Right kidney (tissue), 1 donor: ENCODE results near the gene ARFGAP3.
A peak's percentile ranks its signal among the peaks of the same experiment; 100 is the strongest.
"Not testable (repeated sequence)": the region's sequence is repeated elsewhere in the genome, so short reads cannot be mapped to it uniquely, and the experiment has no call there.

Experiments
- DNase-seq: peaks from one replicate; pipeline ENCODE4 v3.0.0-alpha.2; 2016

The ARFGAP3 gene

DNA sequence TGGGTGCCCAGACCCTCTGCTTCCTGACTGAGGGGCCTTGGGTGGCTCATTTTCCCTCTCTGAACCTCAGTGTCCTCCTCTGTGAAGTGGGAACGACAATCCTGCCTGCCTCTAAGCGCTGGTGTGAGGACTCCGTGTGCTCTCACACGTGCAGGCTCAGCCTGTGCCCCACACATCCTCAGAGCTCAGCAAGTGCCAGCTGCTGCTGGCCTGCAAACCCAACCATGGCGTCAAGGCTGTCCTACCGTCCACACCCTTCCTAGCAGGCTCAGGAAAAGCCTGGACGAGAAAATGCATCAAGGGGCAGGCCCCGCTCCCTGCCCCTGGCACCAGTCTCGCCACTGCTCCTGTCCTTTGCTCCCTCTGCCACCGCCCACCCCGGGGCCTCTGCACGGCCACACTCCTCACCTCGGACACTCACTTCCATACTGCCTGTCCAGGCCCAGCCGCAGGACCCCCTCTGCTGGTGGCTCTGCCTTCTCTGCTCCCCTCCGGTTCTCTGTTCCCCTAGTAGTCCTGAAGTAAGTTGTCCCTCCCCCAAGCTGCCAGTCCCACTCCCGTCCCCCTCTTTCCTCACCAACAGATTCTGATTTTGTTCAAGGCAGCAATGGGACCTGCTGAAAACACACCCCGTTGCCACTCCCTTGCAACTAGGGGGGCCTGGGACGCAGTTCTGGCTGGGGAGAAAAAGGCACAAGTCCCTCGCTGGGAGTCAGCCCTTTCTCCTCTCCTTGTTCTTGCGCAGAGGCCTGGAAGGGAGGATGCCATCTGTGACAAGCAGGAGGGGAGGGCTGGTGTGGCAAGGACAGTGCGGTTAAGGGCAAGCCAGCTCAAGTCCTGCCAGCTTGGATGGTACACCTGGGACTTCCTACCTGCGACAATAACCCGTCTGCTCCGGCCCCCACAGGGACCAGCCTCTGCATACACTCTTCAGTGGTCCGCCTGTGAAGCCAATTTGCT lies 62.2 kb downstream of the ARFGAP3 start:
- DNase-seq, result no peak

GRCh38 chr22:42793848-42794405 lies 63.1 kb downstream of the ARFGAP3 start:
- DNase-seq, result no peak

GRCh38 chr22:42792909-42793847 lies 63.9 kb downstream of the ARFGAP3 start:
- DNase-seq, result no peak

- no peak for DNase-seq
These were observed 64.6 kb downstream of the ARFGAP3 start for GRCh38 chr22:42792453-42792908.

DNA sequence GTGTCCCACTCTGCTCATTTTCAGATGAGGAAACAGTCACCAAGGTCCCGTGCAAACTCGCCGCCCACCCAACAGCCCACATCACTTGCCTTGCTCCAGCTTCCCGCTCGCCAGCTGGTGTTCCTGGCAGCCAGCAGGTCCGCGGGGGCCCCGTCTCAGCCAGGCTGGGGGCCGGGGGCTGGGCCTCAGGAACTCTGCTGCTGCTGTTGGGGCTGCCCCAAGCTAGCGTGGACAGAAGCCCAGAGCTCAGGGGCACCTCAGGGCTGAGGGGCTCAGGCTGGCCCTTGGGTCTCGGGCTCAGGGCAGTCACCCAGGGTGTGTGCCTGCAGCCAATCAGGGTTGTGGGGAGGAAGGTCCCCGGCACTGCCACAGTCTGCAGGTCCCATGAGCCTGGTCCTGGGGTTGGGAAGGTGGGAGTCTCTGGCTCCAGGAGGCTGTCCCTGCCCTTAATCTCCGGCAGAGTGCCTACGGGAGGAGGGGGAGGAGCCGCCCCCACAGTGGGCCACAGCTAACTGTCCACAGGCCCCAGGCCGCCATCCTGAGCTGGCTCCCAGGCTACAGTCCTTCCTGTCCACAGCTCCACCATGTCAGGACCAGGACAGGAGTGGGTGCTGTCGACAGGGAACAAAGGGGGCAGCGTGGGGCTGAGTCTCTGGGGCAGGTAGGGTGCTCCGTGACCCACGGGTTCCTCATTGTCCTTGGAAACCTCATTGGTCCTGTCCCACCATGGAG lies 65.2 kb downstream of the ARFGAP3 start:
- no peak for DNase-seq

GRCh38 chr22:42788466-42788865 lies 68.6 kb downstream of the ARFGAP3 start:
- no peak for DNase-seq

- DNase-seq, result no peak
These were observed 69.1 kb downstream of the ARFGAP3 start for GRCh38 chr22:42788021-42788420.

DNA sequence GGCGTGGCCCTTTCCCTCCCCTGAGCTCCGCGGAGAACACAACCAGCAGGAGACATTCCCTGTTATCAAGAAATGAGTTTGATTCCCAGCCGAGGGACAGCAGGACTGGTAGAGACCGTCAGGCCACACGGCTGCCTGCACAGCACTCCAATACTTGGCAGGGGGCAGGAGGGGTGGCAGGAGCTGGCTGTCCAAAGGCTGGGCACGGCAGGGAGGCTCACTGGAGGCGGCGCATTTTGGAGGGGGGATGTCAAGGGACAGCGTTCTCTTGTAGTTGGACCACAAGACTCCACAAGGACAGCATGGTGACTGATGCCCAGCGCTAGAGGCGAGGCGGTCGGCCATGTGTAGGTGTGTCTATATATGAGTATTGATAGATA lies 69.7 kb downstream of the ARFGAP3 start:
- no peak for DNase-seq

DNA sequence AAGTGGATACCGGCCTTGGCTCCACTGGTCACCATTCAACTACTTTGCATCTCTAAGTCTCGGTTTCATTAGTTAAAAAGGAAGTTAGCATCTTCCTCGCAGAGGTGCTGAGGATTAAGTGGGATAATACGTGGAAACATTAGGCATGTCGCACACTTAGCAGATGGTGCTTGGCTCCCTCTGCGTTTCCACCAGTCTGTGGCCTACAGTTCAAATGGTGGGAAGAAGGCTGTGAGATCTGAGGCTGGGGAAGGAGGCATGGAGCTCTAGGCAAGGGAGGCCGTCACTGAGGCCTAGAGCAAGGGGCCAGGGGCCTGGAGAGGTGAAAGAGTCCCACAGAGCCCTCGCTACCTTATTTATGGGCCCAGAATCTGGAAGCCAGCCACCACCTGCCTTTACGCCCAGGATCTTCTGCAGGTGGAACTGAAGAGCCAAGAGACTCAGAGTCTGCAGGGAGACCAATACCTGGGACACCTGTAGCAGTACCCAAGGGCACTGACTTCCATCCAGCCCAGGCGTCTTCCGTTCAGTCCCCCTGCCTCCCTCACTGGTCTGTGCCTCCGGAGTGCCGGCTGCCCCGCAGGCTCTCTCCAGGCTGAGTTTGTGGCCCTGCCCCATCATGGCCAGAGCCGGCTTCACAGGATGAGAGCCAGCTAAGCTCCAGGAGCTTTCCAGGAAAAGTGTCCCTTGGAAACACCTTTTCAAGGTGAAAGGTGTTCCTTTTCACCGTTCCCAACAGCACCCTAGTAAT lies 70.3 kb downstream of the ARFGAP3 start:
- DNase-seq, result no peak

DNA sequence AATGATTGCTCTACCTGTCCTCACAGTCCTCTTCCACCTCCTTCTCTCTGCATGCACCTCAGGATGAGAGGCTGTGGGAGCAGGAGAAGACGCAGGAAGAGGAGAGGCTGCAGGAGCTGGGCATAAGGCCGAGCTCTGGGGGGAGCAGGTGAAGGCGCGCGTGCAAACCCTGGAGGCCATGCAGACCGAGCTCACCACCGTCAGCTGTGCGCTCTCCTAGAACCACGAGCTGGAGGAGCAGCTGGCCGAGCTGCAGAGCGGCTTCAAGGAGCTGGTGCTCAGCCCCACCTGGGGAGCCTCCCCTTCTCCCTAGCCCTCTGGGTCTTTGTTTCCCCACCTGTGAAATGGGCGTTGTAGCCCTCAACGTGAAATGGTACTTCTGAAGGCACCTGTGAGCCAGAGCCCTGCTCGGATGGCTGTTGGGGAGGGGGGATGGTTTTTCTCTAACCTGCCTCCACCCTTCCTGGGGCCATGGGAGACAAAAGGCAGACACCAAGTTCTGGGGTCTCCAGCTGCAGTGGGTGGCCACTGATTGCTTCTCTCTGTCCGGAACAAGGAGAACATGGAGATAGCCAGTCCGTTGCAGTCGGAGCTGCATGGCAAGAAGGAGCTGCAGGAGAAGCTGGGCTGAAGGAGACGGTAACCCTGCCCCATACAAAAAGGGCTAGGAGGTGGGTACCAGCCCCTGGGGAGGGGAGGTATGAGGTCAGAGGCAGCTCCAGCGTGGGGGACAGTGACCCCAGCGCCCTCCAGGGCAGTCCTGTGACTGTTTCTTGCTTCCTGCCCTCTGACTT lies 71.2 kb downstream of the ARFGAP3 start:
- DNase-seq, result no peak

DNA sequence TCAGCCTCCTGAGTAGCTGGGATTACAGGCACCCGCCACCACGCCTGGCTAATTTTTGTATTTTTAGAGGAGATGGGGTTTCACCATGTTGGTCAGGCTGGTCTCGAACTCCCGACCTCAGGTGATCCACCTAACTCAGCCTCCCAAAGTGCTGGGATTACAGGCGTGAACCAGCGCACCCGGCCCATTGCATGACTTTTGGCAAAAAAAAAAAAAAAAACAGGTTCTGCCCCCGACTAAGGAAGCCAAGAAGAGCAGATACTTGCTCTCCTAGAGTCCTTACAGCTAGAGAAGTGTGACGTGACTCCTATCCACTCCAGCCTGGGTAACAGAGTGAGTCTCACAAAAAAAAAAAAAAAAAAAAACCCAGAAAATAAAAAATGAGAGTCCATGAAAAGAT lies 74.8 kb downstream of the ARFGAP3 start:
- not testable (repeated sequence) for DNase-seq

GRCh38 chr22:42780070-42780540 lies 77.0 kb downstream of the ARFGAP3 start:
- peak; percentile 58 for DNase-seq

- DNase-seq, result no peak
These were observed 79.9 kb downstream of the ARFGAP3 start for GRCh38 chr22:42777126-42777525.

DNA sequence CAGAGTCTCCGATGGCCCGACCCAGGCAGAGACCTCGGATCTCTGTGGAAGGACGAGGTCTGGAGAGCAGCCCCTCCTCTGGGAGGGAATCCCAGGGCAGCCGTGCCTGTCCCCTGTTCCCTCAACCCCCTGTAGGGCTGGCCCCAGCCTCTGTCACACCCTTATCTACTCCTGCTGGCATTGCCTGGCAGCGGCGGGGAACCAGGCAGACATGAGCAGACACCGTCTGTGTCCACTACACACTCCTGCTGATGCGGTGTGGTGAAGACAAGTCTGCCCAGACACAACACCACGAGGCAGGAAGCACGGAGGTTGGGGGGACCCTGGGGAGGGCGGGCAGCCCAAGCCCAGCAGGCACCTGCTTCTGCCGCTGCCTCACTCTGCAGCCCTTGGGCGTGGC lies 83.9 kb downstream of the ARFGAP3 start:
- DNase-seq, result no peak

DNA sequence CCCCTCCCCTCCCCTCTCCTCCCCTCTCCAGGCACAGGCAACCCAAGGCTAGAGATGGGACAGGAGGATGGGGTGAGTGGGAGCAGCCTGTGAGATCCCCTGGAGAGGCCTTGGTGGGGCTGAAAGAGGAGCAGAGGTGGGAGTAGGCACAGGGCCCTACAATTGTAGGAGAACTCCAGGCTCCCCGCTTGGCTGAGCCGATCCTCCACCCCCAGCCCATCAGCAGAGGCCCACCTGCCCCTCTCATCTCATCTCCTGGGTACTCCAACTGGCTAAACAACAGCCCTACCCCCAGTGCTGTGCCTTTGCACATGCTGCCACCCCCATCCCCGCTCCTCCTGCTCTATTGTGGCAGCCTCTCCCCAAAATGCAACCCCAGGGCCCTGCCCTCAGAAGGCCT lies 84.4 kb downstream of the ARFGAP3 start:
- no peak for DNase-seq

DNA sequence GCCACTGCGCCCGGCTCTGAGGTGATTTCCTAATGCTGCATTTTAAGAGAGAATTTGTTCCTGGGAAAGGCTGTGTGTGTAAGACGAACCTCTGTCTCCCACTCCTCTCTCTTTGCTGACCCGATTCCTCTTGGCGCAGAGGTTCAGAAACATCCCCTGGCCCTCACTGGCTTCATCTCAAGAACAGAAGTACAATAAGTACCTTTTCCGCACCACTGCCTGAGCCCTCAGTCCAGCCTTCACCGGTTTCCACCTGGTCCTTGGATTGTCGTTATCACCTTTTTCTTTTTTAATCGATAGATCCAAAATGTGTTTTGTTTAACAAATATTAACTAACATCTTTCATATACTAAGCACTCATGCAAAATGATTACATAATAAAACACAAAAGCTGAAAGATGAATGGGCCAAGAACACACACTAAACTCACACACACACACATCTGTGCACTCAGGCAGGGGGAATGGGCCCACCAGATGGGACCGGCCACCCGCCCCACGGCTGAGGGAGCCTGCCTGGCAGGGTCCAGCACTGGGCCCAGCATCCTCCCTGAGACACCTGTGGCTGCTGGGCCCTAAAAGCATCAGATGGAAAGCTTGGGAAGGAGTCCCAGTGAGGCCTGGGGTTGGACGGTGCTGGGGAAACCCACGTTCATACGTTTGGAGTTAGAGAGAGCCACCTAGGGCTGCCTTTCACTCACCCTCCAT lies 86.0 kb downstream of the ARFGAP3 start:
- DNase-seq, result no peak

DNA sequence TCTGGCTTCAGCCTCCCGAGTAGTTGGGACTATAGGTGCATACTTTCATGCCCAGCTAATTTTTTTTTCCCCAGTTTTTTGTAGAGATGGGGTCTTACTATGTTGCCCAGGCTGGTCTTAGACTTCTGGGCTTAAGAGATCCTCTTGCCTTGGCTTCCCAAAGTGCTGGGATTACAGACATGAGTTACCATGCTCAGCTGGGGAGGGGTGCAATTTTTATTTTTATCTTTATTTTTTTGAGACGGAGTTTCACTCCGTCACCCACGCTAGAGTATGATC lies 86.7 kb downstream of the ARFGAP3 start:
- no peak for DNase-seq

DNA sequence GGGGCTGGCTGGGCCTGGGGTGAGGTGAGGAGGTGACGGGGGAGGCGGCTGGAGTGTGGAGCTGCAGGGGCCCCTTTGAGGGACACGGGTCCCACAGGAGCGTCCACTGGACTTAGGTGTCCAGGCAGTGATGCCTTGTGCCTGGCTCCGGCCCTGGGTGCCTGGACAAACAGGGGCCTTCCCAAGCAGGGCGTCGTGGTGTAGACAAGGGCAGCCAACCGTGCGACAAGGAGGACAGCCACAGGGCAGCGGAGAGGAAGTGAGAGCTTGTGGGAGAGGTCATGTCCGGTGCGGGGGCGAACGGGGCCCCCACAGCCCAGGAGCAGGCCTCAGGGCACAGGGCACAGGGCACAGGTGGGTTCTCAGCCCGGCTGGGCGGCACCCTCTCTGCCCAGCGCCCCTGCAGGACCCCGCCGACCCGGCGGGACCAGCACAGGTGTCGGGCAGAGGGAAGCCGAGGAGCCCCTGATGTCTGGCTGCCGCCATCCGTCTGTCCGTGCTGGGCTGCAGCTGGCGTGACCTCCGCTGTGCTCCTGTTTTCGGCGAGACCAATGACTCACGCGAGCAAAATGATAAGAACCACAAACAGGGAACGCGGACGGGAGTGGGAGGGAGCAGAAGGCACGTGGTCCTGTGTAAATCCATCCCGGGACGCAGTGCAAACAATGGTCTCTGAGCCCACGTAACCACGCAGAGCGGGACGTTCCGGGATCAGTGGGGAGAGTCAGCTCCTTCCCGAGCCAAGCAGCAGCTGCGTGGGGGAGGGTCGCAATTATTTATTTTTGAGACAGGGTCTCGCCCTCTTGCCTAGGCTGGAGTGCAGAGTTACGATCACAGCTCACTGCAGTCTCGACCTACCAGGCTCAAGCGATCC lies 87.3 kb downstream of the ARFGAP3 start:
- DNase-seq, result peak; percentile 66

- DNase-seq, result no peak
These were observed 87.9 kb downstream of the ARFGAP3 start for GRCh38 chr22:42769238-42769573.
